Keratinocyte (primary cell): ENCODE measurements around the gene SIM2. TPM values are rescaled to one million over a fixed set of nuclear protein-coding genes. Genes with fewer than 3 reads are reported as not detected.

Experiments used
- DNase-seq: peaks from one replicate; pipeline ENCODE4 v3.0.0-alpha.2; 2011; ENCODE audit warnings: low read depth, missing footprints, low spot score
- FAIRE-seq: peaks from 2 replicates; lab custom pipeline; 2011; peaks lifted over from hg19 to GRCh38; lab: Jason Lieb, UNC
- H2AFZ ChIP-seq: 2 replicates; pipeline ENCODE4 v1.6.0; 2012; ENCODE audit warnings: low read length, control low read depth, inconsistent platforms; ENCODE audit not compliant: control insufficient read depth
- H3K27ac ChIP-seq: 2 replicates; pipeline ENCODE4 v1.5.1; 2011; ENCODE audit warnings: low read length; ENCODE audit not compliant: control insufficient read depth, insufficient read depth
- H3K27me3 ChIP-seq: 3 replicates; pipeline ENCODE4 v1.6.0; 2011; ENCODE audit warnings: low read length; ENCODE audit not compliant: control insufficient read depth, insufficient read depth; ENCODE audit errors: extremely low read depth
- H3K36me3 ChIP-seq, 2 experiments: 2 replicates in 1 of 2; 3 replicates in 1 of 2; pipeline ENCODE4 v1.5.1; 2011; ENCODE audit warnings: low read length in 2 of 2, mild to moderate bottlenecking in 1 of 2; ENCODE audit not compliant: control insufficient read depth in 2 of 2, insufficient read depth in 2 of 2; ENCODE audit errors: extremely low read depth in 1 of 2
- H3K4me1 ChIP-seq: 3 replicates; pipeline ENCODE4 v1.5.1; 2011; ENCODE audit warnings: low read length; ENCODE audit not compliant: control insufficient read depth, insufficient read depth; ENCODE audit errors: extremely low read depth
- H3K4me2 ChIP-seq: 3 replicates; pipeline ENCODE4 v1.6.0; 2011; ENCODE audit warnings: low read depth, low read length; ENCODE audit not compliant: control insufficient read depth, insufficient read depth; ENCODE audit errors: extremely low read depth
- H3K4me3 ChIP-seq, 3 experiments: fragments of 200-600 bp in 1 of 3; sonication (generic) in 1 of 3; 2 replicates in 2 of 3; 3 replicates in 1 of 3; pipeline ENCODE4 v1.5.1; 2011 to 2016; ENCODE audit warnings: low read length in 3 of 3, mild to moderate bottlenecking in 3 of 3, control low read depth in 2 of 3, inconsistent platforms in 1 of 3, low read depth in 1 of 3, mixed read lengths in 1 of 3, mixed run types in 1 of 3, moderate library complexity in 1 of 3; ENCODE audit not compliant: control insufficient read depth in 2 of 3, insufficient read depth in 2 of 3; ENCODE audit errors: extremely low read depth in 1 of 3
- H3K79me2 ChIP-seq: 2 replicates; pipeline ENCODE4 v1.6.0; 2012; ENCODE audit warnings: low read length; ENCODE audit not compliant: control insufficient read depth, insufficient read depth
- H3K9ac ChIP-seq: 3 replicates; pipeline ENCODE4 v1.6.0; 2011; ENCODE audit warnings: low read length; ENCODE audit not compliant: control insufficient read depth, insufficient read depth; ENCODE audit errors: extremely low read depth
- H3K9me1 ChIP-seq: 3 replicates; pipeline ENCODE4 v1.6.0; 2011; ENCODE audit warnings: low read length; ENCODE audit not compliant: control insufficient read depth, insufficient read depth; ENCODE audit errors: extremely low read depth
- H3K9me3 ChIP-seq: 2 replicates; pipeline ENCODE4 v1.5.1; 2012; ENCODE audit warnings: low read depth, low read length; ENCODE audit not compliant: control insufficient read depth
- H4K20me1 ChIP-seq: 3 replicates; pipeline ENCODE4 v1.6.0; 2011; ENCODE audit warnings: low read length; ENCODE audit not compliant: control insufficient read depth, insufficient read depth; ENCODE audit errors: extremely low read depth
- CTCF ChIP-seq, 3 experiments: IDR thresholded peaks in 1 of 3; conservative IDR thresholded peaks in 1 of 3; optimal IDR thresholded peaks in 1 of 3; 2 replicates in 2 of 3; 3 replicates in 1 of 3; pipeline versions ENCODE3 to v1.5.1; 2011; ENCODE audit warnings: low read length in 3 of 3, mild to moderate bottlenecking in 3 of 3, moderate library complexity in 2 of 3, control low read depth in 1 of 3, inconsistent platforms in 1 of 3; ENCODE audit not compliant: insufficient read depth in 2 of 3; ENCODE audit errors: extremely low read depth in 1 of 3
- EZH2 ChIP-seq: IDR thresholded peaks from one replicate; pipeline ENCODE4 v1.6.1; 2012; ENCODE audit warnings: inconsistent platforms, mild to moderate bottlenecking, low read length, moderate library complexity
- dilution Hi-C: fragments of 300-500 bp; cut with MboI; formaldehyde crosslinking; loops from one replicate; pipeline ENCODE4 v1.7.0; 2020; ENCODE audit warnings: low sequenced_read_pairs; ENCODE audit not compliant: extremely low pct_ligation_motif_present
- polyA plus RNA-seq, 5 experiments: library from polyadenylated mRNA; depleted of rRNA in 3 of 5; stranded (reverse) in 3 of 5; stranded (forward) in 1 of 5; unstranded in 1 of 5; fragments of >200 nt; gene quantifications; 1 replicate in 1 of 5; 2 replicates in 3 of 5; 3 replicates in 1 of 5; pipeline versions ENCODE4 v1.2.1 to v1.2.3, GENCODE V29; 2011 to 2012; ENCODE audit warnings: missing spikeins in 2 of 5, low read depth in 1 of 5, low replicate concordance in 1 of 5

The SIM2 gene
- polyA plus RNA-seq, 1 donor (not counting 4 experiments of a cell fraction or from before 2014, with no cell fraction given): 0.05 TPM

- no peaks in the 10 kb centered on the region for H3K79me2 ChIP-seq
- H3K4me3 ChIP-seq: no peak overlapping the region
- H4K20me1 ChIP-seq: no peaks in the 10 kb centered on the region
- DNase-seq (no peak), FAIRE-seq (no peak)
- H3K27me3 ChIP-seq: peaks cover 23% of the 10 kb centered on the region
- no peak overlapping the region for H3K9ac ChIP-seq
- no peak overlapping the region for H2AFZ ChIP-seq
- no peaks in the 10 kb centered on the region for H3K36me3 ChIP-seq
- no peak for TF ChIP-seq EZH2
- TF ChIP-seq CTCF (optimal IDR thresholded peaks at IDR 0.05 in 1 of 3, IDR thresholded peaks at IDR 0.05 in 1 of 3, conservative IDR thresholded peaks at IDR 0.05 in 1 of 3; ENCODE audit: extremely low read depth in 1 of 3, insufficient read depth in 2 of 3, low read length in 3 of 3): no peak
- H3K4me2 ChIP-seq: no peak overlapping the region
- no peaks in the 10 kb centered on the region for H3K9me3 ChIP-seq
- dilution Hi-C loops: no loop called here
- H3K4me1 ChIP-seq: peaks cover 9% of the 10 kb centered on the region
- H3K27ac ChIP-seq: no peak overlapping the region
- no peaks in the 10 kb centered on the region for H3K9me1 ChIP-seq
These were observed 51.1 kb downstream of the SIM2 start for GRCh38 chr21:36749935-36750575.

GRCh38 chr21:36750576-36750959 lies 51.7 kb downstream of the SIM2 start:
- H3K9me1 ChIP-seq: no peaks in the 10 kb centered on the region
- H3K4me3 ChIP-seq: no peak overlapping the region
- peaks cover 9% of the 10 kb centered on the region for H3K4me1 ChIP-seq
- no peak overlapping the region for H3K9ac ChIP-seq
- no peaks in the 10 kb centered on the region for H3K36me3 ChIP-seq
- no peaks in the 10 kb centered on the region for H3K79me2 ChIP-seq
- H3K27ac ChIP-seq: no peak overlapping the region
- DNase-seq (no peak), FAIRE-seq (no peak)
- no peak overlapping the region for H2AFZ ChIP-seq
- no peaks in the 10 kb centered on the region for H4K20me1 ChIP-seq
- H3K9me3 ChIP-seq: no peaks in the 10 kb centered on the region
- no peak overlapping the region for H3K4me2 ChIP-seq
- dilution Hi-C loops: no loop called here
- H3K27me3 ChIP-seq: peaks cover 20% of the 10 kb centered on the region
- no peak for TF ChIP-seq EZH2
- TF ChIP-seq CTCF (optimal IDR thresholded peaks at IDR 0.05 in 1 of 3, IDR thresholded peaks at IDR 0.05 in 1 of 3, conservative IDR thresholded peaks at IDR 0.05 in 1 of 3; ENCODE audit: extremely low read depth in 1 of 3, insufficient read depth in 2 of 3, low read length in 3 of 3): no peak
